ENCODE measurements around the gene THY1.
"Not testable (repeated sequence)": the region's sequence is repeated elsewhere in the genome, so short reads cannot be mapped to it uniquely, and the experiment has no call there.

DNA sequence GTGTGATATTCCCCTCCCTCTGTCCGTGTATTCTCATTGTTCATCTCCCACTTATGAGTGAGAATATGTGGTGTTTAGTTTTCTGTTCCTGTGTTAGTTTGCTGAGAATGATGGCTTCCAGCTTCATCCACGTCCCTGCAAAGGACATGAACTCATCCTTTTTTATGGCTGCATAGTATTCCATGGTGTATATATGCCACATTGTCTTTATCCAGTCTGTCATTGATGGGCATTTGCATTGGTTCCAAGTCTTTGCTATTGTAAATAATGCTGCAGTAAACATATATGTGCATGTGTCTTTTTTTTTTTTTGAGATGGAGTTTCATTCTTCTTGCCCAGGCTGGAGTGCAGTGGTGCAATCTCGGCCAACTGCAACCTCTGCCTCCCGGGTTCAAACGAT lies 14.5 kb upstream of the THY1 start:
- TF ChIP-seq, protein P1, sequence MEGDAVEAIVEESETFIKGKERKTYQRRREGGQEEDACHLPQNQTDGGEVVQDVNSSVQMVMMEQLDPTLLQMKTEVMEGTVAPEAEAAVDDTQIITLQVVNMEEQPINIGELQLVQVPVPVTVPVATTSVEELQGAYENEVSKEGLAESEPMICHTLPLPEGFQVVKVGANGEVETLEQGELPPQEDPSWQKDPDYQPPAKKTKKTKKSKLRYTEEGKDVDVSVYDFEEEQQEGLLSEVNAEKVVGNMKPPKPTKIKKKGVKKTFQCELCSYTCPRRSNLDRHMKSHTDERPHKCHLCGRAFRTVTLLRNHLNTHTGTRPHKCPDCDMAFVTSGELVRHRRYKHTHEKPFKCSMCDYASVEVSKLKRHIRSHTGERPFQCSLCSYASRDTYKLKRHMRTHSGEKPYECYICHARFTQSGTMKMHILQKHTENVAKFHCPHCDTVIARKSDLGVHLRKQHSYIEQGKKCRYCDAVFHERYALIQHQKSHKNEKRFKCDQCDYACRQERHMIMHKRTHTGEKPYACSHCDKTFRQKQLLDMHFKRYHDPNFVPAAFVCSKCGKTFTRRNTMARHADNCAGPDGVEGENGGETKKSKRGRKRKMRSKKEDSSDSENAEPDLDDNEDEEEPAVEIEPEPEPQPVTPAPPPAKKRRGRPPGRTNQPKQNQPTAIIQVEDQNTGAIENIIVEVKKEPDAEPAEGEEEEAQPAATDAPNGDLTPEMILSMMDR (optimal IDR thresholded peaks at IDR 0.05 in 1 of 3, IDR thresholded peaks at IDR 0.05 in 1 of 3, conservative IDR thresholded peaks at IDR 0.05 in 1 of 3; ENCODE audit: extremely low read depth in 1 of 3, insufficient read depth in 2 of 3, low read length in 3 of 3): not testable (repeated sequence)
- not testable (repeated sequence) for TF ChIP-seq EZH2 (IDR thresholded peaks at IDR 0.05; ENCODE audit: low read length)

All from keratinocyte (primary cell).